ENCODE data around the gene MYO15B. TPM values are rescaled to one million over a fixed set of nuclear protein-coding genes. Genes with fewer than 3 reads are reported as not detected.
A peak's percentile ranks its signal among the peaks of the same experiment; 100 is the strongest.

MYO15B gene
- total and polyA plus RNA-seq, 2 of the 13 experiments (the other 11 are each of a cell fraction or from before 2014, with no cell fraction given), result 2.8 to 8.1 TPM

- TF ChIP-seq, protein P1, sequence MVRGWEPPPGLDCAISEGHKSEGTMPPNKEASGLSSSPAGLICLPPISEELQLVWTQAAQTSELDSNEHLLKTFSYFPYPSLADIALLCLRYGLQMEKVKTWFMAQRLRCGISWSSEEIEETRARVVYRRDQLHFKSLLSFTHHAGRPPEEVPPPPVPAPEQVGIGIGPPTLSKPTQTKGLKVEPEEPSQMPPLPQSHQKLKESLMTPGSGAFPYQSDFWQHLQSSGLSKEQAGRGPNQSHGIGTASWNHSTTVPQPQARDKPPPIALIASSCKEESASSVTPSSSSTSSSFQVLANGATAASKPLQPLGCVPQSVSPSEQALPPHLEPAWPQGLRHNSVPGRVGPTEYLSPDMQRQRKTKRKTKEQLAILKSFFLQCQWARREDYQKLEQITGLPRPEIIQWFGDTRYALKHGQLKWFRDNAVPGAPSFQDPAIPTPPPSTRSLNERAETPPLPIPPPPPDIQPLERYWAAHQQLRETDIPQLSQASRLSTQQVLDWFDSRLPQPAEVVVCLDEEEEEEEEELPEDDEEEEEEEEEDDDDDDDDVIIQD (CRISPR knock-in tag; IDR thresholded peaks at IDR 0.05; ENCODE audit: low read depth), result no peak
- TF ChIP-seq FOXA1 (IDR thresholded peaks at IDR 0.05), result no peak
- no peak for TF ChIP-seq FOXA1 (CRISPR knock-in tag; IDR thresholded peaks at IDR 0.05)
- no peak; the same call in 1 of the 2 replicates for TF ChIP-seq JUN (CRISPR knock-in tag; IDR thresholded peaks at IDR 0.05)
- TF ChIP-seq MAFG (CRISPR knock-in tag; IDR thresholded peaks at IDR 0.05), result no peak
- no peak; the same call in 1 of the 2 replicates for TF ChIP-seq SNAI1 (CRISPR knock-in tag; IDR thresholded peaks at IDR 0.05; ENCODE audit: borderline replicate concordance)
- TF ChIP-seq STAG1 (CRISPR knock-in tag; IDR thresholded peaks at IDR 0.05), result no peak; the same call in 1 of the 2 replicates
- no peak for TF ChIP-seq ZNF326 (CRISPR knock-in tag; IDR thresholded peaks at IDR 0.05; ENCODE audit: borderline replicate concordance)
- no peak for TF ChIP-seq ZBTB44 (CRISPR knock-in tag; IDR thresholded peaks at IDR 0.05)
- peak; percentile 42; the same call in 1 of the 2 replicates for TF ChIP-seq ZNF543 (CRISPR knock-in tag; IDR thresholded peaks at IDR 0.05)
- TF ChIP-seq E2F2 (CRISPR knock-in tag; IDR thresholded peaks at IDR 0.05; ENCODE audit: borderline replicate concordance), result no peak; the same call in 1 of the 2 replicates
- TF ChIP-seq ZNF564 (CRISPR knock-in tag; IDR thresholded peaks at IDR 0.05), result no peak
- no peak for TF ChIP-seq ZKSCAN5 (CRISPR knock-in tag; IDR thresholded peaks at IDR 0.05)
- peak; percentile 78; the same call in 1 of the 2 replicates for TF ChIP-seq ZNF891 (CRISPR knock-in tag; IDR thresholded peaks at IDR 0.05)
- TF ChIP-seq FOXC1 (CRISPR knock-in tag; IDR thresholded peaks at IDR 0.05; ENCODE audit: borderline replicate concordance), result peak; percentile 81
- TF ChIP-seq, protein P2, sequence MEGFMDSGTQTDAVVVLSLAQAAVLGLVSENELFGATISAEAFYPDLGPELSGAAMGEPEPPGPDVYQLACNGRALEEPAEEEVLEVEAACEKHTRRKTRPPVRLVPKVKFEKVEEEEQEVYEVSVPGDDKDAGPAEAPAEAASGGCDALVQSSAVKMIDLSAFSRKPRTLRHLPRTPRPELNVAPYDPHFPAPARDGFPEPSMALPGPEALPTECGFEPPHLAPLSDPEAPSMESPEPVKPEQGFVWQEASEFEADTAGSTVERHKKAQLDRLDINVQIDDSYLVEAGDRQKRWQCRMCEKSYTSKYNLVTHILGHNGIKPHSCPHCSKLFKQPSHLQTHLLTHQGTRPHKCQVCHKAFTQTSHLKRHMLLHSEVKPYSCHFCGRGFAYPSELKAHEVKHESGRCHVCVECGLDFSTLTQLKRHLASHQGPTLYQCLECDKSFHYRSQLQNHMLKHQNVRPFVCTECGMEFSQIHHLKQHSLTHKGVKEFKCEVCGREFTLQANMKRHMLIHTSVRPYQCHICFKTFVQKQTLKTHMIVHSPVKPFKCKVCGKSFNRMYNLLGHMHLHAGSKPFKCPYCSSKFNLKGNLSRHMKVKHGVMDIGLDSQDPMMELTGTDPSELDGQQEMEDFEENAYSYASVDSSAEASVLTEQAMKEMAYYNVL (CRISPR knock-in tag; IDR thresholded peaks at IDR 0.05; ENCODE audit: borderline replicate concordance), result no peak
- TF ChIP-seq, protein P3, sequence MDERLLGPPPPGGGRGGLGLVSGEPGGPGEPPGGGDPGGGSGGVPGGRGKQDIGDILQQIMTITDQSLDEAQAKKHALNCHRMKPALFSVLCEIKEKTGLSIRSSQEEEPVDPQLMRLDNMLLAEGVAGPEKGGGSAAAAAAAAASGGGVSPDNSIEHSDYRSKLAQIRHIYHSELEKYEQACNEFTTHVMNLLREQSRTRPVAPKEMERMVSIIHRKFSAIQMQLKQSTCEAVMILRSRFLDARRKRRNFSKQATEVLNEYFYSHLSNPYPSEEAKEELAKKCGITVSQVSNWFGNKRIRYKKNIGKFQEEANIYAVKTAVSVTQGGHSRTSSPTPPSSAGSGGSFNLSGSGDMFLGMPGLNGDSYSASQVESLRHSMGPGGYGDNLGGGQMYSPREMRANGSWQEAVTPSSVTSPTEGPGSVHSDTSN (CRISPR knock-in tag; IDR thresholded peaks at IDR 0.05), result no peak
- no peak for TF ChIP-seq ZFP36L1 (CRISPR knock-in tag; IDR thresholded peaks at IDR 0.05)
- TF ChIP-seq MYNN (CRISPR knock-in tag; IDR thresholded peaks at IDR 0.05; ENCODE audit: low read depth), result no peak
- TF ChIP-seq SMAD1 (CRISPR knock-in tag; IDR thresholded peaks at IDR 0.05; ENCODE audit: borderline replicate concordance, low read depth), result peak; percentile 91; the same call in 1 of the 2 replicates
- TF ChIP-seq MTA3 (CRISPR knock-in tag; IDR thresholded peaks at IDR 0.05), result no peak
- no peak; the same call in 1 of the 2 replicates for TF ChIP-seq CBX5 (CRISPR knock-in tag; IDR thresholded peaks at IDR 0.05; ENCODE audit: borderline replicate concordance)
- no peak for TF ChIP-seq ZNF451 (CRISPR knock-in tag; IDR thresholded peaks at IDR 0.05)
Measured at GRCh38 chr17:75666959-75667790, 79.6 kb downstream of the MYO15B start, which contains the start of the genes RECQL5 and SAP30BP (continued).

Data from HepG2 (cell line).